Trophoblast cell (in vitro differentiated cells and primary cell): ENCODE results near the gene ANKRD6.

Source experiments
- DNase-seq, 2 donors: peaks; one replicate each; pipeline ENCODE4 v3.0.0-alpha.2; 2016
- H2AFZ ChIP-seq: 2 replicates; pipeline ENCODE4 v1.6.1; 2013; ENCODE audit warnings: low read length, moderate library complexity, mild to moderate bottlenecking; ENCODE audit not compliant: insufficient read depth, poor library complexity
- H2AK5ac ChIP-seq: 2 replicates; pipeline ENCODE4 v1.6.1; 2013; ENCODE audit warnings: mild to moderate bottlenecking, low read length
- H2BK120ac ChIP-seq: 2 replicates; pipeline ENCODE4 v1.6.1; 2013; ENCODE audit warnings: low read length, mild to moderate bottlenecking, moderate library complexity; ENCODE audit not compliant: insufficient read depth, poor library complexity
- H2BK12ac ChIP-seq: 2 replicates; pipeline ENCODE4 v1.6.1; 2013; ENCODE audit warnings: mild to moderate bottlenecking, low read length, moderate library complexity
- H2BK5ac ChIP-seq: 2 replicates; pipeline ENCODE4 v1.6.1; 2013; ENCODE audit warnings: low read length, low read depth, moderate library complexity, mild to moderate bottlenecking; ENCODE audit not compliant: poor library complexity
- H3K14ac ChIP-seq: 2 replicates; pipeline ENCODE4 v1.6.1; 2013; ENCODE audit warnings: mild to moderate bottlenecking, low read length
- H3K18ac ChIP-seq: 2 replicates; pipeline ENCODE4 v1.6.1; 2013; ENCODE audit warnings: mild to moderate bottlenecking, low read length
- H3K23ac ChIP-seq: 2 replicates; pipeline ENCODE4 v1.6.1; 2013; ENCODE audit warnings: low read length
- H3K27ac ChIP-seq: 2 replicates; pipeline ENCODE4 v1.5.1; 2013; ENCODE audit warnings: low read depth, mild to moderate bottlenecking, inconsistent platforms, low read length, moderate library complexity
- H3K27me3 ChIP-seq: 2 replicates; pipeline ENCODE4 v1.6.1; 2013; ENCODE audit warnings: inconsistent platforms, mild to moderate bottlenecking, low read length, moderate library complexity; ENCODE audit not compliant: insufficient read depth
- H3K36me3 ChIP-seq, 2 experiments: 1 replicate in 1 of 2; 2 replicates in 1 of 2; pipeline ENCODE4 v1.6.1; 2013; ENCODE audit warnings: low read length in 2 of 2, mild to moderate bottlenecking in 2 of 2, moderate library complexity in 1 of 2; ENCODE audit not compliant: insufficient read depth in 2 of 2, control insufficient read depth in 1 of 2
- H3K4ac ChIP-seq: 2 replicates; pipeline ENCODE4 v1.6.1; 2013; ENCODE audit warnings: low read depth, mild to moderate bottlenecking, low read length, moderate library complexity
- H3K4me1 ChIP-seq, 2 experiments: 1 replicate in 1 of 2; 2 replicates in 1 of 2; pipeline ENCODE4 v1.6.1; 2013; ENCODE audit warnings: low read length in 2 of 2, mild to moderate bottlenecking in 2 of 2, moderate library complexity in 1 of 2; ENCODE audit not compliant: insufficient read depth in 2 of 2, control insufficient read depth in 1 of 2
- H3K4me2 ChIP-seq: 2 replicates; pipeline ENCODE4 v1.6.1; 2013; ENCODE audit warnings: inconsistent platforms, mild to moderate bottlenecking, low read length, moderate library complexity
- H3K4me3 ChIP-seq: 2 replicates; pipeline ENCODE4 v1.5.1; 2013; ENCODE audit warnings: mild to moderate bottlenecking, low read depth, low read length, inconsistent platforms
- H3K79me1 ChIP-seq: one replicate; pipeline ENCODE4 v1.6.1; 2013; ENCODE audit warnings: low read length
- H3K79me2 ChIP-seq: 2 replicates; pipeline ENCODE4 v1.6.1; 2013; ENCODE audit warnings: low read length, mild to moderate bottlenecking; ENCODE audit not compliant: control insufficient read depth, insufficient read depth, poor library complexity
- H3K9ac ChIP-seq: 2 replicates; pipeline ENCODE4 v1.6.1; 2013; ENCODE audit warnings: mild to moderate bottlenecking, low read length
- H3K9me3 ChIP-seq: 2 replicates; pipeline ENCODE4 v1.6.1; 2013; ENCODE audit warnings: low read depth, mild to moderate bottlenecking, control low read depth, inconsistent platforms, low read length; ENCODE audit not compliant: insufficient read depth
- H4K12ac ChIP-seq: 2 replicates; pipeline ENCODE4 v1.6.1; 2013; ENCODE audit warnings: low read depth, mild to moderate bottlenecking, low read length, moderate library complexity
- H4K8ac ChIP-seq: 2 replicates; pipeline ENCODE4 v1.6.1; 2013; ENCODE audit warnings: low read depth, mild to moderate bottlenecking, low read length, moderate library complexity
- H4K91ac ChIP-seq: one replicate; pipeline ENCODE4 v1.6.1; 2013; ENCODE audit warnings: low read depth, mild to moderate bottlenecking, low read length, moderate library complexity
- WGBS: extraction: QIAGEN DNeasy Blood & Tissue Kit; methylation state at CpG from one replicate; pipeline ENCODE4 v1.1.7; 2013; ENCODE audit warnings: missing lambda C conversion rate; ENCODE audit not compliant: insufficient read length, insufficient coverage; ENCODE audit errors: extremely low coverage; 5-methylcytosine and 5-hydroxymethylcytosine counted together

ANKRD6 gene

GRCh38 chr6:89443658-89444057 is 10.7 kb downstream of the ANKRD6 start:
- Histone ChIP-seq H3K9ac (no peak overlapping the region), H4K8ac (no peak overlapping the region), H2BK120ac (no peak overlapping the region), H3K79me2 (no peaks in the 10 kb centered on the region), H3K27me3 (no peaks in the 10 kb centered on the region), H3K14ac (no peak overlapping the region), H4K91ac (no peak overlapping the region), H3K79me1 (no peaks in the 10 kb centered on the region), H2BK12ac (no peak overlapping the region), H3K9me3 (no peaks in the 10 kb centered on the region), H3K23ac (no peak overlapping the region), H3K4me3 (no peak overlapping the region), H3K27ac (no peak overlapping the region), H3K4ac (no peak overlapping the region), H2AK5ac (no peak overlapping the region), H2AFZ (no peak overlapping the region), H4K12ac (no peak overlapping the region), H3K36me3 (peaks cover 0 to 1% of the 10 kb centered on the region in 2 experiments), H3K4me2 (no peak overlapping the region), H3K18ac (no peak overlapping the region), H2BK5ac (no peak overlapping the region), H3K4me1 (no peaks in the 10 kb centered on the region)
- no peak for DNase-seq
- no CpG with 5 or more reads among the region's 5 CpGs for WGBS

- Histone ChIP-seq H3K79me1 (no peaks in the 10 kb centered on the region), H4K12ac (no peak overlapping the region), H3K27ac (no peak overlapping the region), H3K18ac (no peak overlapping the region), H3K9me3 (no peaks in the 10 kb centered on the region), H3K4ac (no peak overlapping the region), H2BK120ac (no peak overlapping the region), H3K4me2 (no peak overlapping the region), H4K91ac (no peak overlapping the region), H3K79me2 (no peaks in the 10 kb centered on the region), H3K4me3 (no peak overlapping the region), H3K14ac (no peak overlapping the region), H2AK5ac (no peak overlapping the region), H2BK5ac (no peak overlapping the region), H2BK12ac (no peak overlapping the region), H3K36me3 (no peaks in the 10 kb centered on the region), H3K4me1 (no peaks in the 10 kb centered on the region), H4K8ac (no peak overlapping the region), H3K9ac (no peak overlapping the region), H2AFZ (no peak overlapping the region), H3K27me3 (no peaks in the 10 kb centered on the region), H3K23ac (no peak overlapping the region)
- no peak for DNase-seq
- WGBS, result no CpG with 5 or more reads among the region's 1 CpG
Observed at GRCh38 chr6:89449193-89449592, 16.2 kb downstream of the ANKRD6 start.

GRCh38 chr6:89452281-89452680 is 19.3 kb downstream of the ANKRD6 start:
- no peak overlapping the region for H2AFZ ChIP-seq
- no peak for DNase-seq
- H3K18ac ChIP-seq, result no peak overlapping the region

GRCh38 chr6:89454300-89454699 is 21.3 kb downstream of the ANKRD6 start:
- Histone ChIP-seq H3K23ac (no peak overlapping the region), H4K91ac (no peak overlapping the region), H3K27ac (no peak overlapping the region), H2BK120ac (no peak overlapping the region), H3K27me3 (no peaks in the 10 kb centered on the region), H2AK5ac (no peak overlapping the region), H2AFZ (no peak overlapping the region), H4K8ac (no peak overlapping the region), H3K79me2 (no peaks in the 10 kb centered on the region), H3K14ac (no peak overlapping the region), H3K79me1 (no peaks in the 10 kb centered on the region), H3K18ac (no peak overlapping the region), H3K4me2 (no peak overlapping the region), H3K9me3 (peaks cover 2% of the 10 kb centered on the region), H3K4ac (no peak overlapping the region), H3K9ac (no peak overlapping the region), H3K4me1 (no peaks in the 10 kb centered on the region), H3K36me3 (no peaks in the 10 kb centered on the region), H2BK5ac (no peak overlapping the region), H3K4me3 (no peak overlapping the region), H2BK12ac (no peak overlapping the region), H4K12ac (no peak overlapping the region)
- no CpG with 5 or more reads among the region's 2 CpGs for WGBS
- no peak for DNase-seq

More at GRCh38 chr6:89452281-89452680, 19.3 kb downstream of the ANKRD6 start:
- Histone ChIP-seq H3K79me1 (no peaks in the 10 kb centered on the region), H2AK5ac (no peak overlapping the region), H3K14ac (no peak overlapping the region), H3K4me1 (no peaks in the 10 kb centered on the region), H4K12ac (no peak overlapping the region), H3K23ac (no peak overlapping the region), H3K9me3 (peaks cover 2% of the 10 kb centered on the region), H3K27ac (no peak overlapping the region), H3K79me2 (no peaks in the 10 kb centered on the region), H3K4ac (no peak overlapping the region), H3K27me3 (no peaks in the 10 kb centered on the region), H3K4me3 (no peak overlapping the region), H3K36me3 (no peaks in the 10 kb centered on the region), H2BK12ac (no peak overlapping the region), H4K91ac (no peak overlapping the region), H2BK120ac (no peak overlapping the region), H3K4me2 (no peak overlapping the region), H4K8ac (no peak overlapping the region), H3K9ac (no peak overlapping the region), H2BK5ac (no peak overlapping the region)
- WGBS, result no CpG with 5 or more reads among the region's 1 CpG
